ENCODE measurements around the gene TXNL4B.
A peak's percentile ranks its signal among the peaks of the same experiment; 100 is the strongest.
"Not testable (repeated sequence)": the region's sequence is repeated elsewhere in the genome, so short reads cannot be mapped to it uniquely, and the experiment has no call there.

The TXNL4B gene

DNA sequence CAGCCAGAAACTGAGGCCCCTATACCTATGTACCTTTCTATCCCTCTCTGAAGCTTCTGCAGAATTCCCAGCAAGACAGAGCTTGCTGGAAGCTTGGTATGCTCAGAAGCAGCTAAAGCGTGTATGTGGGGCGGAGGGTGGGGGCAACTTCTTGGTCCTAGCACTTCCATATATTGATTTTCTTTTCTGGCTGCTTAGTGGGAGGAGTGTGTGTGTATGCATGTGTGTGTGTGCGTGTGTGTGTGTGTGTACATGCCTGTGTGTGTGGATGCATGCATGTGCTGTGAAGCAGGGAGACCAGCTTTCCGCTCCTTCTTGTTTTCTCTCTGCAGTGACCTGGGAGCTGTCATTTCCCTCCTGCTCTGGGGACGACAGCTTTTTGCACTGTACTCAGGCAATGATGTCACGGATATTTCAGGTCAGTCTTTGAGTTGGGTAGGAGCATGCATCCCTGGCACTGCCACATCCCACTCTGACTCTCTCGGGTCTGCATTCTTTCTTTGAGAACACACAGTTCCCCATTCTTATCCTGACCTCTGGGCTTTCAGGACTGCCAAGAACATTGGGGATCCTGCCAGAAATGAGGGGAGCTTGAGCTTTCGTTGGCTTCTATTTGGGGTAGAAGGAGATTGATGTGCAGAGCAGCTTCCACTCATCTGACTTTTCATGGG lies 19.7 kb downstream of the TXNL4B start:
- DNase-seq (ENCODE audit: low read depth): no peak

DNA sequence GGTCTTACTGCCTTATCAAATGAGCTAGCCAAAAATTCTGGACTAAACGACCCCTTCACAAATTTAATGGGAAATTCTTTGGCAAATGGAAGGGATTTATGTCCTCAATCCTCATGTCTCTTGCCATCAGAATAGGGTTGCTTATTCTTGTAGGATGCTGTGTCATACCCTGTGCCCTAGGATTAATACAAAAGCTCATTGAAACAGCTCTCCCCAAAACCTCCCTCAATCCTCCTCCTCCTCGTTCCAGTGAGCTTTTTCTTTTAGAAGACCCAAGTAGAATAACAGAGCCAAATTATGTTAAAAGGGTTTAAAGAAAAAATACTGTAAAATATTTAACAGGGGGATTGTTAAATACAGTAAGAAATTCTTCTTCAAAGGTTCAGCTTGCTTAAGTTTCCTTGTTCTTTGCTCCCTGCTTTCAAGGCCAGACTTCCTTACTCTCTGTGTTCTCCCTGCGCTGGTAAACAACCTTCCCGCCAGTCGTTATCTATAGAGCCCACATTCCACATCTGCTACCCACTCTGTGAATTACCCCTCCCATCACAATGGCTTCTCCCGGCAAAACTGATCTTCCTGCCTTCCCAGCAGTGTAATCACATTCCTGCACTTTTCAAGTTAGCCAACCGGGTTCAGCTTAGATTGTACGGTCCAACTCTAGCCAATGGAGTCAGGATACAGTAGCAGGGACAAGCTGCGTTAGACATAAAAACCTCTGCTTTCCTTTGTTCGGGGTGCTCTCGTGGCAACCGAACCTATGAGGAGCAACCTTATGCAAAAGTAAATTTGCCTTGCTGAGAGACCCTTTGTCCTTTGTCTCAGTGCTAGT lies 20.7 kb downstream of the TXNL4B start:
- DNase-seq (ENCODE audit: low read depth): no peak

DNA sequence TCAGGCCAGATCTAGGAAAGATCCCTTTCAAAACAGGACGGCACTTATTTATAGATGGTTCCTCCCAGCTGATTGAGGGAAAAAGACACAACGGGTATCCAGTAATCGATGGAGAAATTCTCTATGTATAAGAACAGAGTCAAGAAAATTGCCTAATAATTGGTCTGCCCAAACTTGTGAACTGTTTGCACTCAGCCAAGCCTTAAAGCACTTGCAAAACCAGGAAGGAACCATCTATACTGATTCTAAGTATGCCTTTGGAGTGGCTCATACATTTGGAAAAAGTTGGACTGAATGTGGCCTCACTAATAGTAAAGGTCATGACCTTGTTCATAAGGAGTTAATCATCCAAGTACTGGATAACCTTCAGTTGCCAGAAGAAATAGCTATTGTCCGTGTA lies 24.5 kb downstream of the TXNL4B start:
- DNase-seq (ENCODE audit: low read depth): no peak

DNA sequence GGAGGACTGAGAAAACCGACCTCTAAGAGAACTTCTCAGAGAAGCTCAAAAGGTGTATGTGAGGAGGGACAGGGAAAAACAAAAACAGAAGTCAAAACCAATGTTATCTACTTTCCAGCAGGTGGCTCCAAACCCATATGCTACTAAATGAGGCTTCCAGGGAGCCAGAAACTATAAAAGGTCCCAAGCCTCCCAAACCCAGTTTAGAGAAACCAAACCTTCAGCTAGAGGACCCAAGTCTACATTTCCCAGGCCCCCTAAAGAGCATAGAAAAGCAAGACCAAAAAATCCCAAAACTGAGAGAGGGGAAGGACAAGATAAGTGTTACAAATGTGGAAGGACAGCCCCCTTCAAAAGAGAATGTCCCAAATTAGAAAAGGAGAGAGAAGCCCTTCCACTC lies 26.7 kb downstream of the TXNL4B start:
- DNase-seq (ENCODE audit: low read depth): peak; percentile 12

DNA sequence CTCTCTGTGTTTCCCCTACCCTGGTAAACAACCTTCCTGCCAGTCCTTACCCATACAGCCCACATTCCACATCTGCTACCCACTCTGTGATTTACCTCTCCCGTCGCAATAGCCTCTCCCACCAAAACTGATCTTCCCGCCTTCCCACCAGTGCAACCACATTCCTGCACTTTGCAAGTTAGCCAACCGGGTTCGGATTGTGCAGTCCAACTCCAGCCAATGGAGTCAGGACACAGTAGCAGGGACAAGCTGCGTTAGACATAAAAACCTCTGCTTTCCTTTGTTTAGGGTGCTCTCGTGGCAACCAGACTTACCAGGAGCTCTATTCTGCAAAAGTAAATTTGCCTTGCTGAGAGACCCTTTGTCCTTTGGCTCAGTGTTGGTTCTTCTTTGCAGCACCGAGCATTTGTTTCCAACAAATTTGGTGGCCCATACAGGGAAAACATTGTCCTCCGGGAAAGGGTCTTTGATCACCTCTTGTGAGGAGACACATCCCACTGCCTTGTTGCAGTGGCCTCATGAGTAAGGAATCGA lies 29.0 kb downstream of the TXNL4B start:
- DNase-seq (ENCODE audit: low read depth): no peak

DNA sequence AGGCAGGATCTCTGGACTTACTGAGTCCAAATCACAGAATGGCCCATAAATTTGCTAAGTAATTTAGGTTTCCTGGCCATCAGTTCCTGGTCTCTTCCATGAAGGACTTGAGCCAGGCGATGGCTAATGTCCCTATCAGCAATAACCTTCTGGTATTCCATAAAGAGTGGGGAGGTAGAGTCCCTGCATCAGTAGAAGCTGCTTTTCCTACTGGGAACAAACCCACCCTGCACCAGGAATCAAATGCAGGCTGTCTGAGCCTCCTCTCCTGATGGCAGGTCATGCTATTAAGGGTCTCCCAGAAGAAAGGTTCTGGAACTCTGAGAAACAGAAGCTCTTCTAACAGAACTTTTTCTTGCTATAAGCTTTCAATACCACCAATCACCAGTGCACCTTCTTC lies 31.9 kb downstream of the TXNL4B start:
- DNase-seq (ENCODE audit: low read depth): no peak

DNA sequence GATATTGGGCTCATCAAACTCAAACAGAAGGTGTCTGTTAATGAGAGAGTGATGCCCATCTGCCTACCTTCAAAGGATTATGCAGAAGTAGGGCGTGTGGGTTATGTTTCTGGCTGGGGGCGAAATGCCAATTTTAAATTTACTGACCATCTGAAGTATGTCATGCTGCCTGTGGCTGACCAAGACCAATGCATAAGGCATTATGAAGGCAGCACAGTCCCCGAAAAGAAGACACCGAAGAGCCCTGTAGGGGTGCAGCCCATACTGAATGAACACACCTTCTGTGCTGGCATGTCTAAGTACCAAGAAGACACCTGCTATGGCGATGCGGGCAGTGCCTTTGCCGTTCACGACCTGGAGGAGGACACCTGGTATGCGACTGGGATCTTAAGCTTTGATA lies 33.0 kb downstream of the TXNL4B start:
- no peak for DNase-seq (ENCODE audit: low read depth)

DNA sequence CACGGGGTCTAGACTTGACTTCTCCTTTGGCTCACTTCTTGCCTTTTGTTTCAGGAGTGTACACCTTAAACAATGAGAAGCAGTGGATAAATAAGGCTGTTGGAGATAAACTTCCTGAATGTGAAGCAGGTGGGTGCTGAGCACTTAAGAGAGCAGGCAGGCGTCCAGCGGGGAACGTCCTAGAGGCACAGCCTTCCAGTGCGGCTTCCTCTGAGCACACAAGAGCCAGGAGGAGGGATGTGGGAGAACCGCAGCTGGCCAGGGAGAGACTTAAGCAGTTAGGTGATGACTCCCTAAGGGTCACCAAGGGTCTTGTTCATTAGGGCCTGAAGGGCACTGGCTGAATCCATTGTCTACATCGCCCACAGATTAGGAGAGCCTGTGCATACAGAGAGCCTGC lies 34.4 kb downstream of the TXNL4B start:
- DNase-seq (ENCODE audit: low read depth): not testable (repeated sequence)

DNA sequence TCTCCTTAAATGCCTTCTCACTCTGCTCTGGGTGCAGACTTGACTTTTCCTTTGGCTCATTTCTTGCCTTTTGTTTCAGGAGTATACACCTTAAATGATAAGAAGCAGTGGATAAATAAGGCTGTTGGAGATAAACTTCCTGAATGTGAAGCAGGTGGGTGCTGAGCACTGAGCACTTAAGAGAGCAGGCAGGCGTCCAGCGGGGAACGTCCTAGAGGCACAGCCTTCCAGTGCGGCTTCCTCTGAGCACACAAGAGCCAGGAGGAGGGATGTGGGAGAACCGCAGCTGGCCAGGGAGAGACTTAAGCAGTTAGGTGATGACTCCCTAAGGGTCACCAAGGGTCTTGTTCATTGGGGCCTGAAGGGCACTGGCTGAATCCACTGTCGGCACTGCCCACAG lies 36.1 kb downstream of the TXNL4B start:
- DNase-seq (ENCODE audit: low read depth): not testable (repeated sequence)

DNA sequence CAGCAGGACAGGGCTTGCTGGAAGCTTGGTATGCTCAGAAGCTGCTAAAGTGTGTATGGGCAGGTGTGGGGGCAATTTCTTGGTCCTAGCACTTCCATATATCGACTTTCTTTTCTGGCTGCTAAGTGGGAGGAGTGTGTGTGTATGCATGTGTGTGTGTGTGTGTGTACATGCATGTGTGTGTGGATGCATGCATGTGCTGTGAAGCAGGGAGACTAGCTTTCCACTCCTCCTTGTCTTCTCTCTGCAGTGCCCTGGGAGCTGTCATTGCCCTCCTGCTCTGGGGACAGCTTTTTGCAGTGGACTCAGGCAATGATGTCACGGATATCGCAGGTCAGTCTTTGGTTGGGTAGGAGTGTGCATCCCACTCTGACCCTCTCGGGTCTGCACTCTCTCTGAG lies 37.5 kb downstream of the TXNL4B start:
- DNase-seq (ENCODE audit: low read depth): no peak

DNA sequence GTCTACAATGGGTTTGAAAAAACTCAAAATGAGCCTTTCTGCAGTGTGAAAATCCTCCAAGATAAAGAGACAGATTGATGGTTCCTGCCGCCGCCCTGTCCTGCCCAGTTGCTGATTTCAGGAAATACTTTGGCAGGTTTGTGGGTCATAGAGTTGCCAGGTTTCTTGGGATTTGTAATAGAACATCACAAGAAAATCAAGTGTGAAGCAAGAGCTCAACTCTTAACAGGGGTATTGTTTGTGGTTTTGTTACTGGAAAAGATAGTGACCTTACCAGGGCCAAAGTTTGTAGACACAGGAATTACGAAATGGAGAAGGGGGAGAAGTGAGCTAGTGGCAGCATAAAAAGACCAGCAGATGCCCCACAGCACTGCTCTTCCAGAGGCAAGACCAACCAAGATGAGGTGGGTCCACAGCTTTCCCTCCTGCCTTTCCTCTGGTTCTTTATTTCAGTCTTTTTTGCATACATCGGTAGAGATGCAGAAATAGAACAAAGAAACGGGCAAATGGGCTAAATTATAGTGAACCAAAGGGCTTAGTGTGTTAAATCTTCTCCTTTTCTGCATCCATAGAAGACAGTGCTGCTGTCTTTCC lies 39.1 kb downstream of the TXNL4B start, which contains the start of gene HP:
HP (plus strand) TSS at position 252 of the 594 bp plus-strand sequence; CDS start at position 400, 148 bp downstream.
- DNase-seq (ENCODE audit: low read depth): not testable (repeated sequence)

DNA sequence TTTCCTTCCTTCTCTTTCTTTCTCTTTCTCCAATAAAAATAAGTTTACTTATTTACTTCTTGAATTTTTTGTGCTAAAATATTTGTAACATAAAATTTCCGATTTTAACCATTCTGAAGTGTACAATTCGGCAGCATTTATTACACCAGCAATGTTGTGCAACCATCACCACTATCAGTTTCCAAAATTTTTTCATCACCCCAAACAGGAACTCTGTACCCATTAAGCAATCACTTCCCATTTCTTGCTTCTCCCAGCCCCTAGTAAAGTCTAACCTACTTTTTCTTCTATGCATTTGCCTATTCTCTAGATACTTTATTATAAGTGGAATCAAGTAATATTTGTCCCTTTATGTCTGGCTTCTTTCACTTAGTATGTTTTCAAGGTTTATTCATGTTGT lies 41.6 kb downstream of the TXNL4B start:
- no peak for DNase-seq (ENCODE audit: low read depth)

DNA sequence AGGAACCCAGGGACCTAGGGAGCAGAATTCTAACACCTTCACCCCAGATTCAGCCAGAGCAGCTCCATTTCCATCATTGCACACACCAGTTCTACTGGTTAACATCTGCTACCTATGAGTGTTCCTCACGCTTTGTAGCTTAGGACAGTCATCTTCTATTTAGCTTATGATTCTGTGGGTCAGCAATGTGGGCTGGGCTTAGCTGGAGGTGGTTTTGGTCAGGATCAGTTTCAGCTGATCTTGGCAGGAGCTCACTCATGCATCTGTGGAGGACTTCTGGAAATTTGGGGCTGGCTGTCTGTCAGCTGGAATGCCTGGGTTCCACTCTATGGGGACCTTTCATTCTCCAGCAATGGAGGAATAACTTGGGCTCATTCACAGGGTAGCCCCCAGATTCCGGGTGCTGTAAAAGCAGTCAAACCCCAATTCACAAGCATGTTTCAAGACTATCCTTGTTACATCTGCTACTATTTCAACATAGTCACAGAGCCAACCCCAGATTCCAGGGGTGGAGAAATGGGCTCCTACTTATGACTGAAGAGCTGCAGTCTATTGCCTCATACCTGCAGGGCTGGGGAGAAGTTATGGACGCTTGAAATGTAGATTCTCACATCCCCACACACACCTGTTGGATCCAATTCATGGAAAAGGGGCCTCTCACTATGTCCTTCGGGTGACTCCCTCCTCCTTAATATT lies 42.5 kb downstream of the TXNL4B start:
- no peak for DNase-seq (ENCODE audit: low read depth)

DNA sequence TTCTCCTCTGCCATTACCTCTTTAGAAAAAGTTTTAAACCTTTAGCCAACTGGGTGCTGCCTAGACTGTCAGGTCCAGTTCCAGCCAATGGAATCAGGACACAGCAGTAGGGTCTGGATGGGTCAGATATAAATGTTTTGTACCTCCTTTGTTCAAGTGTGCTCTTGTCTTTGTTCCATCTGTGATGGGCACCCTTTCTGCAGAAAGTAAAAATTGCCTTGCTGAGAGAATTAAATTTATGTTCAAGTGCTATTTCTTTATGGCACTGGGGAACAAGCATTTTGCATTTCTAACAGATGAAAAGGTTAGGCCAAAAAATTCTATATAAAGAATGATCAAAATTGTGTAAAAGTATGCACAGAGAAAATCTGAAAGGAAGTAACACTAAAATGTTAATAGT lies 44.3 kb downstream of the TXNL4B start:
- DNase-seq (ENCODE audit: low read depth): no peak

DNA sequence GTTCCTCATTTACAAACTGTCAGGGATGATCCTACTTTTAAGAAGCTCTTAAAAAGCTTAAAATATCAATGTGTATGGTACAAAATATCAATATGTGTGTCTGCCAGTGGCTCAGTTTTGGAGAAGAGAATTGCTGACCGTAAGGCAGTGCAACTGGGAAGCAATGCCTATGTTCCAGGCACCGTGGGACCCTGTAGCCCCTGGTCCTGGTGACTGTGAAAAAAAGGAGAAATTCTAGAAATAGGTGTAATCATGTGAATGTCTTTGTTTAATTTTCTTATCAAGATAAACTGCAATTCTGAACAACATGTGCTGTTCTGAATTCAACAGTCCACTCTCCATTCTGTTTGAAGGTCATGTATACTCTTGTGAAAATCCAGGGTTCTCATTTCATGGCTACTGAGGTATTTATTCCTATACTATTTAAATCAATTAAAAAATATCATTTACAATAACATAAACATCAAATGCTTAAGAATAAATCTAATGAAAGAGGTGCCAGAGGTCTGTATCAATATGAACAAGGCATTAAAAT lies 48.5 kb downstream of the TXNL4B start:
- DNase-seq (ENCODE audit: low read depth): no peak

DNA sequence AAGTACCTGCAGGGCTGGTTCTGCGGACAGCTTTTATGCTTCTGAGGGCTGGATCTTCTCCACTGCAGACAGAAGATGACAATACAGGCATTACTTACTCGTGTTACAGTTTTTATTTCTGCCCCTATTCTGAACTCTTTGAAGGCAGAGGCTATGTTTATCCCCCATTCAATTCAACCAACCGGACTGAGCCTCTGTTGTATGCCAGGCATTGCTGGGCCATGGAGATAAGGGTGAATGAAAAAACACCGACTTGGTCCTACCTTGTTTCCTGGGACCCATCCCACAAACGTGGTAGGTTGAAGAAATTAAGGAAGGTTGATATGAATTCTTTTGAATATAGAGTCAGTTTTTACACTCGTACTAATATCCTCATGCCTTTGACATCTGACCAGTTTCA lies 49.1 kb downstream of the TXNL4B start:
- DNase-seq (ENCODE audit: low read depth): no peak

DNA sequence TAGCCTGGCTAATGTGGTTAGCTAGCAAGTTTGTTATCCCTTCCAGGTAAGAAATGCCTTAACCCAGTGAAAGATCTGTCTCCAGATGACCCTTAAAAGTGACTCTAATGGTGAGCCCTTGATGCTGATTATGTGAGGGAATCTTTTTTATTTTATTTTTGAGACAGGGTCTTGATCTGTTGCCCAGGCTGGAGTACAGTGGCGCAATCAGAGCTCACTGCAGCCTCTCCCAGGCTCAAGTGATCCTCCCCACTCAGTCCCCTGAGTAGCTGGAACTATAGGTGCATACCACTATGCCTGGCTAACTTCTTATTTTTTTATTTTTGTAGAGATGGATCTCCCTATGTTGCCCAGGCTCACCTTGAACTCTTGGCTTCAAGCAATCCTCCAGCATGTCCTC lies 49.9 kb downstream of the TXNL4B start:
- DNase-seq (ENCODE audit: low read depth): no peak

DNA sequence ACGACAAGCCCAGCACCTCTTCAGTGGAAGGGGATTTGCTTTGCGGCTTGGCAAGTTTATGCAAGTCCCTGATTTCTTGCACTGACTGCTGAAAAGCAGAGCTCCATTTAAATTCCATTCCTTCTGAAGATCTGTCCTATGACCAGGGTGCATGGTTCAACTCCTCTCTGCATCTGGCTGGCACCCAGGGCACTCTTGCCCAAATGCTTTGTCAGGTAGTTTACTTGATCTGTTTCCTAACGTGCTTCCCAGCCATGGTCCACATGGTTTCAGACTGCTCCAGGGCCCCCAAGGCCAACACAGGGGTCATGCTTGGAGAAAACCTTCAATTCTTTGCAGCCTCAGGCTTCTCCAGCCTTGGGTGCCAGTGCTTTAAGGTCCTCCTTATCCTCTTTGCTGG lies 50.4 kb downstream of the TXNL4B start:
- DNase-seq (ENCODE audit: low read depth): no peak

DNA sequence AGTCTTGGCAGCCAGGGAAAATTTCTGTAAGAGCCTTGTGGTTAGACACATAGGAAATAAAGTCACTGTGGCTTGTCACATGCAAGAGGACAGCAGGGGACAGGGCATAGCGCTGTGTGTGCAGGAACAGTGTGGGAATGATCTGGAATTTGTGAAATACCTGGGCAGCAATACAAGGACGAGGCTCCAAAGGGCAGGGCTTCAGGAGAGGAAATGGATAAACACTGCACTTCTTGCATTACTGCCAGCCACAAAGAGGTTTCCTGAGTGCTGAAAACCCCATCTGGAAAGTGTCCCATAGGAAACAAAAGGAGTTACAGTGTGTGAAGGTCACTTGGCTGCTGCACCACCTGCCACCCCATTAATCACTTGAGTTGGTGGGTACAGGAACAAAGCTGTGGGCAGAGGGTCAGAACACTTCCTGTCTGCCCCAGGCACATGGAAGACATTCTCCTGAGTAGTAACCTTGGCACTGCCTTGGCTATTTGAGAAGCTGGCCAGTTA lies 51.2 kb downstream of the TXNL4B start:
- DNase-seq (ENCODE audit: low read depth): no peak

DNA sequence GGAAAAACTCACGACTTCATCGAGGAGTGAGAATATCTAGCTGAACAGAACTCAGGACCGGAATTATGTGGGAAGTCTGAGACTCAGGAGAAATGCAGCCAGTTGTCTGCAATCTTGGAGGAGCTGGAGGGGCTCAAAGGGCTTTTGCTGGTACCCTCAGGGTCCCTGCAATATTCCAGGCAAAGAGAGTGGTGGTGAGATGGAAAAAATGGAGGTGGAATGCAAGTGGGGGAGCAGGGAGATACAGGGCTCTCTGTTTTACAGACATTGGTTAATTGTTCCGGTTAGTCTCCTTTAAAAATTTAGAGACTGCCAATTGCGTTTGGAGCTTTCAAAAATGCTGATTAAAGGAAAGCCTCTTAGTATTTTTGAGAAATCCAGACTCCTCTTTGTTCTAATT lies 57.3 kb downstream of the TXNL4B start:
- DNase-seq (ENCODE audit: low read depth): no peak
